ENCODE data around the gene HOATZ.

DNA sequence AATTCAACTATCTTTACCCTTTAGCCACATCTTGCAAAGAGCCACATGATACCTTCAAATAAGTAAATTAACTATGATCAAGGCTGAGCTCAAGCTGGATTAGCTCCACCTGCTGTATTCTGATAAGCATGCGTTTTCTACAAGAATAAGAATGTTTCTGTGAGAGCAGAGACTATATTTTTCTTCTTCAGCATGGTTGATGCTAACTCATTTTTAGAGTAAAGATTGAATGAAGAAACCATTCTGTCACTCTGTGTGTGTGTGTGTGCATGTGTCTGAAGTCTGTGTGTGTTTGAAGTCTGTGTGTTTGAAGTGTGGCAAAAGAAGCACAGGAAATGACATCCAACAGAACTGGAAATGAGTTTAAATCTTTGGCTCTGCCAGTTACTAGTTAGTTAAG, 14.0 kb downstream of the HOATZ start:
- TF ChIP-seq, protein P1, sequence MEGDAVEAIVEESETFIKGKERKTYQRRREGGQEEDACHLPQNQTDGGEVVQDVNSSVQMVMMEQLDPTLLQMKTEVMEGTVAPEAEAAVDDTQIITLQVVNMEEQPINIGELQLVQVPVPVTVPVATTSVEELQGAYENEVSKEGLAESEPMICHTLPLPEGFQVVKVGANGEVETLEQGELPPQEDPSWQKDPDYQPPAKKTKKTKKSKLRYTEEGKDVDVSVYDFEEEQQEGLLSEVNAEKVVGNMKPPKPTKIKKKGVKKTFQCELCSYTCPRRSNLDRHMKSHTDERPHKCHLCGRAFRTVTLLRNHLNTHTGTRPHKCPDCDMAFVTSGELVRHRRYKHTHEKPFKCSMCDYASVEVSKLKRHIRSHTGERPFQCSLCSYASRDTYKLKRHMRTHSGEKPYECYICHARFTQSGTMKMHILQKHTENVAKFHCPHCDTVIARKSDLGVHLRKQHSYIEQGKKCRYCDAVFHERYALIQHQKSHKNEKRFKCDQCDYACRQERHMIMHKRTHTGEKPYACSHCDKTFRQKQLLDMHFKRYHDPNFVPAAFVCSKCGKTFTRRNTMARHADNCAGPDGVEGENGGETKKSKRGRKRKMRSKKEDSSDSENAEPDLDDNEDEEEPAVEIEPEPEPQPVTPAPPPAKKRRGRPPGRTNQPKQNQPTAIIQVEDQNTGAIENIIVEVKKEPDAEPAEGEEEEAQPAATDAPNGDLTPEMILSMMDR (IDR thresholded peaks at IDR 0.05) = no peak
- TF ChIP-seq POLR2A (IDR thresholded peaks at IDR 0.05) = no peak

Data from testis (tissue), 2 donors.